IPS-20b (cell line): ENCODE measurements around the gene WDPCP.
"Not testable (repeated sequence)": the region's sequence is repeated elsewhere in the genome, so short reads cannot be mapped to it uniquely, and the experiment has no call there.

ENCODE experiments used
- H3K27ac ChIP-seq: one replicate; pipeline ENCODE4 v1.5.1; 2013; ENCODE audit warnings: low read length
- H3K27me3 ChIP-seq: 2 replicates; pipeline ENCODE4 v1.6.1; 2013; ENCODE audit warnings: mild to moderate bottlenecking, low read length, inconsistent platforms; ENCODE audit not compliant: insufficient read depth
- H3K36me3 ChIP-seq: 2 replicates; pipeline ENCODE4 v1.6.1; 2013; ENCODE audit warnings: low read depth, mild to moderate bottlenecking, inconsistent platforms, low read length, moderate library complexity; ENCODE audit not compliant: insufficient read depth
- H3K4me1 ChIP-seq: 2 replicates; pipeline ENCODE4 v1.6.1; 2013; ENCODE audit warnings: mild to moderate bottlenecking, control low read depth, inconsistent platforms, low read length, moderate library complexity; ENCODE audit not compliant: insufficient read depth
- H3K4me3 ChIP-seq: 2 replicates; pipeline ENCODE4 v1.5.1; 2013; ENCODE audit warnings: mild to moderate bottlenecking, low read length, inconsistent platforms
- H3K9ac ChIP-seq: 2 replicates; pipeline ENCODE4 v1.6.1; 2013; ENCODE audit warnings: low read depth, mild to moderate bottlenecking, inconsistent platforms, low read length, moderate library complexity
- H3K9me3 ChIP-seq: 2 replicates; pipeline ENCODE4 v1.6.1; 2013; ENCODE audit warnings: mild to moderate bottlenecking, low read depth, low read length, inconsistent platforms; ENCODE audit not compliant: insufficient read depth

The WDPCP gene

GRCh38 chr2:63287956-63288355, 300.3 kb downstream of the WDPCP start:
- H3K27ac ChIP-seq: no peak overlapping the region
- H3K9ac ChIP-seq: no peak overlapping the region
- no peaks in the 10 kb centered on the region for H3K27me3 ChIP-seq
- H3K4me1 ChIP-seq: no peaks in the 10 kb centered on the region; the same call in 1 of the 2 replicates
- H3K9me3 ChIP-seq: peaks cover 8% of the 10 kb centered on the region
- H3K36me3 ChIP-seq: no peaks in the 10 kb centered on the region
- H3K4me3 ChIP-seq: no peak overlapping the region

- H3K4me3 ChIP-seq, H3K27me3 ChIP-seq, H3K36me3 ChIP-seq, H3K9ac ChIP-seq, H3K9me3 ChIP-seq, H3K27ac ChIP-seq, H3K4me1 ChIP-seq: not testable (repeated sequence)
Observed at GRCh38 chr2:63286520-63286919, 301.8 kb downstream of the WDPCP start.

GRCh38 chr2:63283273-63283672, 305.0 kb downstream of the WDPCP start:
- Histone ChIP-seq H3K4me3 (no peak overlapping the region), H3K27ac (no peak overlapping the region), H3K9ac (no peak overlapping the region), H3K36me3 (no peaks in the 10 kb centered on the region), H3K9me3 (peaks cover 21% of the 10 kb centered on the region), H3K27me3 (no peaks in the 10 kb centered on the region), H3K4me1 (no peaks in the 10 kb centered on the region; the same call in 1 of the 2 replicates)

- Histone ChIP-seq H3K4me1 (peaks cover 9% of the 10 kb centered on the region; the same call in 1 of the 2 replicates), H3K9ac (no peak overlapping the region), H3K36me3 (no peaks in the 10 kb centered on the region), H3K27me3 (no peaks in the 10 kb centered on the region), H3K4me3 (no peak overlapping the region), H3K9me3 (peaks cover 20% of the 10 kb centered on the region), H3K27ac (no peak overlapping the region)
Observed at GRCh38 chr2:63272560-63272959, 315.7 kb downstream of the WDPCP start.

- Histone ChIP-seq H3K36me3 (no peaks in the 10 kb centered on the region), H3K9me3 (peaks cover 20% of the 10 kb centered on the region), H3K27ac (no peak overlapping the region), H3K27me3 (no peaks in the 10 kb centered on the region), H3K4me3 (no peak overlapping the region), H3K9ac (no peak overlapping the region), H3K4me1 (no peaks in the 10 kb centered on the region)
Observed at GRCh38 chr2:63270717-63271116, 317.6 kb downstream of the WDPCP start.

- Histone ChIP-seq H3K27me3 (no peaks in the 10 kb centered on the region), H3K9ac (no peak overlapping the region), H3K27ac (no peak overlapping the region), H3K4me1 (no peaks in the 10 kb centered on the region), H3K9me3 (peaks cover 15% of the 10 kb centered on the region; the same call in 1 of the 2 replicates), H3K36me3 (no peaks in the 10 kb centered on the region), H3K4me3 (no peak overlapping the region)
Observed at GRCh38 chr2:63268946-63269345, 319.3 kb downstream of the WDPCP start.

GRCh38 chr2:63261137-63261621, 327.1 kb downstream of the WDPCP start:
- H3K9me3 ChIP-seq: no peaks in the 10 kb centered on the region

GRCh38 chr2:63257473-63257872, 330.8 kb downstream of the WDPCP start:
- no peaks in the 10 kb centered on the region for H3K36me3 ChIP-seq
- no peaks in the 10 kb centered on the region for H3K9me3 ChIP-seq
- no peaks in the 10 kb centered on the region for H3K27me3 ChIP-seq
- no peak overlapping the region for H3K4me3 ChIP-seq
- 0 out of 2 replicates have a peak, but pooled peaks cover 3% of the 10 kb centered on the region for H3K4me1 ChIP-seq
- H3K27ac ChIP-seq: no peak overlapping the region
- H3K9ac ChIP-seq: no peak overlapping the region

More at GRCh38 chr2:63261137-63261621, 327.1 kb downstream of the WDPCP start:
- no peaks in the 10 kb centered on the region for H3K36me3 ChIP-seq
- H3K9ac ChIP-seq: no peak overlapping the region
- H3K27me3 ChIP-seq: no peaks in the 10 kb centered on the region
- H3K4me1 ChIP-seq: 0 out of 2 replicates have a peak, but pooled peaks cover 3% of the 10 kb centered on the region
- H3K4me3 ChIP-seq: no peak overlapping the region
- H3K27ac ChIP-seq: no peak overlapping the region

GRCh38 chr2:63249161-63249560, 339.1 kb downstream of the WDPCP start:
- Histone ChIP-seq H3K9ac (no peak overlapping the region), H3K9me3 (no peaks in the 10 kb centered on the region; the same call in 1 of the 2 replicates), H3K4me3 (no peak overlapping the region), H3K36me3 (no peaks in the 10 kb centered on the region), H3K4me1 (0 out of 2 replicates have a peak, but pooled peaks cover 3% of the 10 kb centered on the region), H3K27ac (no peak overlapping the region), H3K27me3 (no peaks in the 10 kb centered on the region)

- Histone ChIP-seq H3K27ac (no peak overlapping the region), H3K4me1 (0 out of 2 replicates have a peak, but pooled peaks cover 3% of the 10 kb centered on the region), H3K27me3 (no peaks in the 10 kb centered on the region), H3K9me3 (no peaks in the 10 kb centered on the region), H3K9ac (no peak overlapping the region), H3K4me3 (no peak overlapping the region), H3K36me3 (no peaks in the 10 kb centered on the region)
Observed at GRCh38 chr2:63242747-63243146, 345.5 kb downstream of the WDPCP start.

- Histone ChIP-seq H3K9ac (no peak overlapping the region), H3K27ac (no peak overlapping the region), H3K9me3 (no peaks in the 10 kb centered on the region), H3K27me3 (no peaks in the 10 kb centered on the region), H3K4me3 (no peak overlapping the region), H3K4me1 (no peaks in the 10 kb centered on the region), H3K36me3 (no peaks in the 10 kb centered on the region)
Observed at GRCh38 chr2:63225964-63226686, 362.2 kb downstream of the WDPCP start.

GRCh38 chr2:63218800-63219526, 369.3 kb downstream of the WDPCP start:
- Histone ChIP-seq H3K27me3 (no peaks in the 10 kb centered on the region), H3K4me3 (no peak overlapping the region), H3K27ac (no peak overlapping the region), H3K9me3 (no peaks in the 10 kb centered on the region), H3K4me1 (no peaks in the 10 kb centered on the region), H3K36me3 (no peaks in the 10 kb centered on the region), H3K9ac (no peak overlapping the region)
